OCI-LY7 (cell line): ENCODE data around the gene FGF2.

ENCODE experiments used
- CTCF ChIP-seq: fragments of 200-600 bp; sonication (generic); conservative IDR thresholded peaks from 2 replicates; pipeline ENCODE4 v1.5.1; 2014; ENCODE audit warnings: mild to moderate bottlenecking, antibody characterized with exemption, low read length, moderate library complexity, mixed read lengths
- EZH2phosphoT487 ChIP-seq: fragments of 200-600 bp; sonication (generic); IDR thresholded peaks from 2 replicates; pipeline ENCODE4 v1.6.1; 2018; ENCODE audit warnings: low read depth, borderline replicate concordance, mild to moderate bottlenecking, mixed run types, antibody characterized with exemption, low read length, moderate library complexity, mixed read lengths

- TF ChIP-seq EZH2phosphoT487 (no peak), CTCF (no peak)
Observed at GRCh38 chr4:122847931-122848330, 21.3 kb downstream of the FGF2 start.
